ENCODE results near the gene ZCCHC3. TPM values are rescaled to one million over a fixed set of nuclear protein-coding genes. Genes with fewer than 3 reads are reported as not detected.

The ZCCHC3 gene
- polyA plus RNA-seq, 4 donors: 47.1 to 54.6 (median 49.7) TPM

- no peak for DNase-seq (ENCODE audit: low read depth in 4 of 4, low spot score in 3 of 4)
These were observed 18.5 kb upstream of the ZCCHC3 start for GRCh38 chr20:278607-279571.

- DNase-seq (ENCODE audit: low read depth in 4 of 4, low spot score in 3 of 4): no peak
These were observed 13.2 kb upstream of the ZCCHC3 start for GRCh38 chr20:284172-284571.

GRCh38 chr20:286508-286907 is 10.9 kb upstream of the ZCCHC3 start:
- no peak for DNase-seq (ENCODE audit: low read depth in 4 of 4, low spot score in 3 of 4)

- no peak for DNase-seq (ENCODE audit: low read depth in 4 of 4, low spot score in 3 of 4)
These were observed 8.2 kb upstream of the ZCCHC3 start for GRCh38 chr20:288956-289692.

DNA sequence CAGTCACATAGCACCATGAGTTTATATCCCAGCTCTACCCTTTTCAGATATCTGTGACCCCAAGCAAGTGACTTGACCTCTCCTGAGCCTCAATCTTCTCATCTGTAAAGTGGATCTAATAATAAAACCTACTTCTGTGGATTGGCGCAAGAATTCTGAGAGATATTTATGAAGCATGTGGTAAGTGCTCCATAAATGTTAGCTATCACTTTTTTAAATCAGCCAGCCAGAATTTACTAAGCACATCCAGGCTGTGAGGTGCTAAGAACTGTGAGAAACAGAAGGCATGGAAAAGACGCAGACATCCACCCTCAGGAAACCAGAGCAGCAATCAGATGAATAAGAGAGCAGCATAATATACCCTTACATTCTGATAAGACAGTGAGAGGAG is 7.7 kb upstream of the ZCCHC3 start:
- no peak for DNase-seq (ENCODE audit: low read depth in 4 of 4, low spot score in 3 of 4)

- peak; percentile 88 to 91 (median 90) for DNase-seq (ENCODE audit: low read depth in 4 of 4, low spot score in 3 of 4)
These were observed 7.1 kb upstream of the ZCCHC3 start, which contains the start of gene C20orf96 for GRCh38 chr20:290084-290831. Gene C20orf96 (minus strand): TSS chr20:290750. CDS start chr20:290610, 140 bp downstream.

- DNase-seq (ENCODE audit: low read depth in 4 of 4, low spot score in 3 of 4): no peak
These were observed 2.8 kb upstream of the ZCCHC3 start for GRCh38 chr20:294602-295001.

DNA sequence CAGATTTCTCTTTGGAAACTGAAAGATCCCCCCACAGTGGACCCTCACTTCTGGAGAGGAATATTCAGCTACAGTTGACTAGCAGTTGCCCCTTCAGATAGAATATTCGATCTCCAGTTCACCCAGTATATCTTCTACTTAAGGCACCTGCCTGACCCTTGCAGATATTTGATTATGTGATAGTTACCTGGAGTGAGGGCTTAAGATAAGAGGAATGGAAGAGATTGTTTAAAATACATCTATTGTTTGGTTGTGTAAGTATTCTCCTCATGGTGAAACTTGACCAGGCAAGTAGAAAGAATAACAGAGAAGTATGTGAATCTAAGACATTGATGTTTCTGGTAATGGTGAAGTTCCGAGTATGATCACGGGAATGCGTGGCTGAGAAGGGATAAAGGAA is 1.6 kb upstream of the ZCCHC3 start:
- no peak for DNase-seq (ENCODE audit: low read depth in 4 of 4, low spot score in 3 of 4)

GRCh38 chr20:297925-298775 is 780 bp downstream of the ZCCHC3 start:
- no peak for DNase-seq (ENCODE audit: low read depth in 4 of 4, low spot score in 3 of 4)

DNA sequence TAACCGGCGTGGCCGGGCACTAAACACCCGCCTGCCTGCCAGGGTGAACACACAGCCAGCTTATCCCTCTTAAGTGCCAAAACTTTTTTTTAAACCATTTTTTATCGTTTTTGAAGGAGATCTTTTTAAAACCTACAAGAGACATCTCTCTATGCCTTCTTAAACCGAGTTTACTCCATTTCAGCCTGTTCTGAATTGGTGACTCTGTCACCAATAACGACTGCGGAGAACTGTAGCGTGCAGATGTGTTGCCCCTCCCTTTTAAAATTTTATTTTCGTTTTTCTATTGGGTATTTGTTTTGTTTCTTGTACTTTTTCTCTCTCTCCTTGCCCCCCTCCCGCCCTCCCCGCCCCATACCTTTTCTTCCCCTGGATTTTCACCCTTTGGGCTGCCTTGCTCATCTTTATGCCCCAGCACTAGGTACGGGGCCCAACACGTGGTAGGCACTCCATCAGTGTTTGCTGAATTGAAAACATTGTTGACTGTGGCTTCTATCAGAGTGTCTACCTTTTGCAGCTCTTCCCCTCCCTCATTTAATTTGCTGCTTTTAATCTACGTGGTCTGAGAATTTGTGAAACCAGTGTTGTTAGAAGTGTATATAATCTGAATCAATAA is 1.5 kb downstream of the ZCCHC3 start:
- DNase-seq (ENCODE audit: low read depth in 4 of 4, low spot score in 3 of 4): no peak

DNA sequence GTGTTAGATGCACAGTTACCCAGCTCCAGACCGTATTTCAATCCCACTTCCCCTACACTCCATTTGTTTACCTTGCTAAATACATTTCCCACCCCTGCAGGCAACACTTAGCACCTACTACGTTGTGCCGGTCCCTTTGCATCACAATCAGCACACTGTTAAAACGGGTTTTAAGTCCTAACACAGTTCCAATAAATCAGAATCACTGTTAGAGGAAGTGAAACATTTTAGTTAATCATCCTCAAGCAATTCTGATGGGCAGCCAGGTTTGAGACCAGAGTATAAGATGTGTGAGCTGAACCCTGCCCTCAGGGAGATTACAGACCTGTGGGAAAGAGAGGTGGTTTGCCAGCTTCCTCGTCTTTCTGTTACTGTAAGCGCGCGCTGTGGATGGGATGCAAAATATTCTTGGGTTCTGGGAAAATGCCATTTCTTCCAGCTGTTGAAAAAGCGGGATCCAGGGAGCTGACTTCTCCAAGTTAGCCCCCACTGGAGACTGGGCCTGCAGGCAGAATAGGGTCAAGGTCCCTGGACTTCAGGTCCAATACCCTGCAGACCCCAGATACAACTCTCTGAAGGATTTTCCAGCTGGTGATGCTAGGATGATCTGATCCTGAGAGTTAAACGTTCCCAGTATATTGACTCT is 3.1 kb downstream of the ZCCHC3 start:
- DNase-seq (ENCODE audit: low read depth in 4 of 4, low spot score in 3 of 4): no peak

- no peak for DNase-seq (ENCODE audit: low read depth in 4 of 4, low spot score in 3 of 4)
These were observed 4.8 kb downstream of the ZCCHC3 start for GRCh38 chr20:301886-302848.

- no peak for DNase-seq (ENCODE audit: low read depth in 4 of 4, low spot score in 3 of 4)
These were observed 8.4 kb downstream of the ZCCHC3 start for GRCh38 chr20:305745-306144.

DNA sequence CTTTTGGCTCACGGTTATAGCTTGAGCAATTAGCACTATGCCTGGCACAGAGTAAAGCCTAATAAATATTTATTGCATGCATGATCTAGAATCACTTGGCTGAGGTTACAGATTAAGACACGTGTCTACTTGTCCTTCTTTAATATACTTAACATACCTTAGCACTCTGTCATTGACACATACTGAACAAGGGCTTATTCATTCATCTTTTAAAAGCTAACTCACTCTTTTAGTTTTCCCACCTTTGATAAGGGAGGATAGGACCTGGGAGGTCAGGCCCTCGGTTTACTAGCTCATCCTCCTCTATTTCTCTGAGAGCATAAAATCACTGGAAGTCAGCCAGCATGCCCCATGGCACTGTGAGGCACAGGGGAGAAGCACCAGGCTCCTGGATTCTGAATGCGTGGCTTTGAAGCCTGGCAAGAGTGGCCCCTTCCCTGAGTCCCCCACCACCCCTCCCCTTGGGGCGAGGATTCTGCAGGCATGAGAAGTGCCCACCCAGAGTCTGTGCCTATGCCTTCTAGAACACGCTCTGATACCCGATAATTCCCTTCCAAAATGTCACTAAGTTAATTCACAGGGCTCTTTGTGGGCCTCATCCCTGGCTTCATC is 11.2 kb downstream of the ZCCHC3 start:
- no peak for DNase-seq (ENCODE audit: low read depth in 4 of 4, low spot score in 3 of 4)

- no peak for DNase-seq (ENCODE audit: low read depth in 4 of 4, low spot score in 3 of 4)
These were observed 12.0 kb downstream of the ZCCHC3 start for GRCh38 chr20:309306-309840.

GRCh38 chr20:309841-310644 is 12.7 kb downstream of the ZCCHC3 start:
- peak in 2 of 4 donors; percentile 97 for DNase-seq (ENCODE audit: low read depth in 4 of 4, low spot score in 3 of 4)

Data from left renal pelvis (tissue), 4 donors.